H9 (cell line): ENCODE data around the gene NFU1. TPM values are rescaled to one million over a fixed set of nuclear protein-coding genes. Genes with fewer than 3 reads are reported as not detected.

Source experiments
- DNase-seq: peaks from one replicate; pipeline ENCODE4 v3.0.0-alpha.2; 2017
- H2AFZ ChIP-seq: one replicate; pipeline ENCODE4 v1.6.1; 2013; ENCODE audit warnings: mild to moderate bottlenecking, low read length, control low read depth, moderate library complexity
- H2AK5ac ChIP-seq: 2 replicates; pipeline ENCODE4 v1.6.1; 2013; ENCODE audit warnings: low read length, control low read depth, mixed read lengths; ENCODE audit not compliant: insufficient read length
- H2BK120ac ChIP-seq: one replicate; pipeline ENCODE4 v1.6.1; 2013; ENCODE audit warnings: low read depth, mild to moderate bottlenecking, low read length, control low read depth, inconsistent platforms; ENCODE audit not compliant: poor library complexity, severe bottlenecking
- H2BK12ac ChIP-seq: 2 replicates; pipeline ENCODE4 v1.6.1; 2013; ENCODE audit warnings: low read length, control low read depth, mixed read lengths, low read depth; ENCODE audit not compliant: insufficient read length
- H2BK15ac ChIP-seq: 2 replicates; pipeline ENCODE4 v1.6.1; 2013; ENCODE audit warnings: low read depth, low read length, control low read depth
- H2BK20ac ChIP-seq: one replicate; pipeline ENCODE4 v1.6.1; 2013; ENCODE audit warnings: low read depth, mild to moderate bottlenecking, low read length, control low read depth, inconsistent platforms; ENCODE audit not compliant: poor library complexity, severe bottlenecking
- H2BK5ac ChIP-seq: 2 replicates; pipeline ENCODE4 v1.6.1; 2013; ENCODE audit warnings: low read length, control low read depth, mixed read lengths; ENCODE audit not compliant: insufficient read length
- H3K14ac ChIP-seq: 2 replicates; pipeline ENCODE4 v1.6.1; 2013; ENCODE audit warnings: low read length, control low read depth; ENCODE audit not compliant: insufficient read depth
- H3K18ac ChIP-seq: 2 replicates; pipeline ENCODE4 v1.6.1; 2013; ENCODE audit warnings: low read depth, mild to moderate bottlenecking, mixed read lengths, low read length, control low read depth; ENCODE audit not compliant: insufficient read length
- H3K23ac ChIP-seq: 2 replicates; pipeline ENCODE4 v1.6.1; 2013; ENCODE audit warnings: low read length, control low read depth, mixed read lengths, low read depth; ENCODE audit not compliant: insufficient read length
- H3K23me2 ChIP-seq: 2 replicates; pipeline ENCODE4 v1.6.1; 2013; ENCODE audit warnings: low read depth, mild to moderate bottlenecking, mixed read lengths, low read length, control low read depth; ENCODE audit not compliant: insufficient read length, poor library complexity, severe bottlenecking
- H3K27ac ChIP-seq: 2 replicates; pipeline ENCODE4 v1.5.1; 2013; ENCODE audit warnings: low read length, control low read depth, mixed read lengths, low read depth; ENCODE audit not compliant: insufficient read length
- H3K27me3 ChIP-seq: 2 replicates; pipeline ENCODE4 v1.6.1; 2013; ENCODE audit warnings: low read length, control low read depth, inconsistent platforms; ENCODE audit not compliant: insufficient read depth
- H3K4ac ChIP-seq: 2 replicates; pipeline ENCODE4 v1.6.1; 2013; ENCODE audit warnings: low read depth, mild to moderate bottlenecking, control low read depth, inconsistent platforms, low read length, moderate library complexity
- H3K4me1 ChIP-seq: 2 replicates; pipeline ENCODE4 v1.6.1; 2013; ENCODE audit warnings: low read length, control low read depth, inconsistent platforms; ENCODE audit not compliant: insufficient read depth
- H3K4me2 ChIP-seq: 2 replicates; pipeline ENCODE4 v1.6.1; 2013; ENCODE audit warnings: low read length, control low read depth, mixed read lengths; ENCODE audit not compliant: insufficient read length, insufficient read depth
- H3K56ac ChIP-seq: 2 replicates; pipeline ENCODE4 v1.6.1; 2013; ENCODE audit warnings: low read depth, mild to moderate bottlenecking, mixed read lengths, low read length, control low read depth; ENCODE audit not compliant: insufficient read length
- H3K79me1 ChIP-seq: 2 replicates; pipeline ENCODE4 v1.6.1; 2013; ENCODE audit warnings: low read depth, mild to moderate bottlenecking, moderate library complexity, low read length, control low read depth, inconsistent platforms; ENCODE audit not compliant: insufficient read depth, poor library complexity, severe bottlenecking
- H3K79me2 ChIP-seq: 2 replicates; pipeline ENCODE4 v1.6.1; 2013; ENCODE audit warnings: low read length, control low read depth, inconsistent platforms; ENCODE audit not compliant: insufficient read depth
- H3K9ac ChIP-seq: 2 replicates; pipeline ENCODE4 v1.6.1; 2013; ENCODE audit warnings: low read length, control low read depth, mixed read lengths; ENCODE audit not compliant: insufficient read length; ENCODE audit errors: extremely low read depth
- H3K9me3 ChIP-seq: one replicate; pipeline ENCODE4 v1.6.1; 2013; ENCODE audit warnings: low read depth, low read length, inconsistent platforms; ENCODE audit not compliant: control insufficient read depth
- H3T11ph ChIP-seq: one replicate; pipeline ENCODE4 v1.6.1; 2013; ENCODE audit warnings: mild to moderate bottlenecking, low read length, control low read depth, inconsistent platforms
- H4K20me1 ChIP-seq: one replicate; pipeline ENCODE4 v1.6.1; 2013; ENCODE audit not compliant: control insufficient read depth, insufficient read length, insufficient read depth
- H4K5ac ChIP-seq: 2 replicates; pipeline ENCODE4 v1.6.1; 2013; ENCODE audit warnings: low read depth, mild to moderate bottlenecking, mixed read lengths, low read length, control low read depth; ENCODE audit not compliant: insufficient read length
- H4K8ac ChIP-seq: replicated peaks from 2 replicates; pipeline ENCODE4 v1.6.1; 2013; ENCODE audit warnings: low read length, control low read depth, mixed read lengths, low read depth; ENCODE audit not compliant: insufficient read length
- H4K91ac ChIP-seq: 2 replicates; pipeline ENCODE4 v1.6.1; 2013; ENCODE audit warnings: low read depth, mild to moderate bottlenecking, moderate library complexity, mixed read lengths, low read length, control low read depth; ENCODE audit not compliant: insufficient read length
- H3K27ac Mint-ChIP-seq, 3 experiments: 2 replicates in 2 of 3; 3 replicates in 1 of 3; pipeline ENCODE4 v1.8.0; 2020 to 2021; ENCODE audit warnings: mixed read lengths in 3 of 3, mild to moderate bottlenecking in 1 of 3, moderate library complexity in 1 of 3
- H3K27me3 Mint-ChIP-seq: 2 replicates; pipeline ENCODE4 v1.8.0; 2021; ENCODE audit warnings: low read depth, mild to moderate bottlenecking, moderate library complexity, mixed read lengths
- H3K36me3 Mint-ChIP-seq, 3 experiments: 2 replicates in 2 of 3; 3 replicates in 1 of 3; pipeline ENCODE4 v1.8.0; 2020 to 2021; ENCODE audit warnings: low read depth in 3 of 3, mixed read lengths in 3 of 3; ENCODE audit not compliant: insufficient read depth in 1 of 3
- H3K4me1 Mint-ChIP-seq, 2 experiments: 2 replicates each; pipeline ENCODE4 v1.8.0; 2020; ENCODE audit warnings: mixed read lengths in 2 of 2
- H3K4me3 Mint-ChIP-seq, 2 experiments: 2 replicates in 1 of 2; 3 replicates in 1 of 2; pipeline ENCODE4 v1.8.0; 2020 to 2021; ENCODE audit warnings: mild to moderate bottlenecking in 2 of 2, mixed read lengths in 2 of 2, moderate library complexity in 1 of 2
- H3K9me3 Mint-ChIP-seq, 2 experiments: 2 replicates in 1 of 2; 3 replicates in 1 of 2; pipeline ENCODE4 v1.8.0; 2020; ENCODE audit warnings: mild to moderate bottlenecking in 2 of 2, mixed read lengths in 2 of 2, moderate library complexity in 1 of 2
- CTCF ChIP-seq: fragments of 200-600 bp; sonication (generic); conservative IDR thresholded peaks from 3 replicates; pipeline ENCODE4 v1.8.0; 2021; ENCODE audit warnings: antibody characterized with exemption, mild to moderate bottlenecking
- WGBS: extraction: QIAGEN DNeasy Blood & Tissue Kit; methylation state at CpG from one replicate; pipeline ENCODE4 v1.1.7; 2013; ENCODE audit warnings: missing lambda C conversion rate, low lambda C conversion rate, mixed read lengths; ENCODE audit not compliant: insufficient read length; ENCODE audit errors: extremely low coverage; 5-methylcytosine and 5-hydroxymethylcytosine counted together
- total RNA-seq: library from RNA; stranded (reverse); gene quantifications from 2 replicates; pipeline ENCODE4 v1.2.1, GENCODE V29; 2021

NFU1 gene
- total RNA-seq, 1 experiment from 2014 or later: 61.4 TPM

GRCh38 chr2:69465513-69466456 lies 28.6 kb upstream of the NFU1 start:
- no peak overlapping the region for H2BK15ac ChIP-seq
- no peak overlapping the region for H3K27ac ChIP-seq
- no peak overlapping the region for H3K56ac ChIP-seq
- no peak overlapping the region for H2AFZ ChIP-seq
- no peaks in the 10 kb centered on the region for H3K9me3 ChIP-seq
- WGBS: no CpG with 5 or more reads among the region's 14 CpGs
- TF ChIP-seq CTCF: no peak
- Mint-ChIP-seq H3K27me3 (no peaks in the 10 kb centered on the region), H3K9me3 (no peaks in the 10 kb centered on the region), H3K36me3 (peaks cover 2 to 17% (median 4%) of the 10 kb centered on the region in 3 experiments; a peak in 4 of 7 replicates), H3K4me3 (no peak overlapping the region), H3K27ac (no peak overlapping the region; a peak in 3 of 7 replicates), H3K4me1 (peaks cover 10 to 14% of the 10 kb centered on the region in 2 experiments)
- H4K5ac ChIP-seq: no peak overlapping the region
- H2BK20ac ChIP-seq: no peak overlapping the region
- H3K79me1 ChIP-seq: no peaks in the 10 kb centered on the region
- DNase-seq: no peak
- H2AK5ac ChIP-seq: no peak overlapping the region
- no peak overlapping the region for H3K9ac ChIP-seq
- H3K23ac ChIP-seq: no peak overlapping the region
- H3K4me1 ChIP-seq: no peaks in the 10 kb centered on the region
- H3T11ph ChIP-seq: no peak overlapping the region
- no peak overlapping the region for H3K18ac ChIP-seq
- H4K20me1 ChIP-seq: no peaks in the 10 kb centered on the region
- no peaks in the 10 kb centered on the region for H3K79me2 ChIP-seq
- no peak overlapping the region for H2BK12ac ChIP-seq
- H3K4ac ChIP-seq: no peak overlapping the region
- no peak overlapping the region for H2BK5ac ChIP-seq
- H4K91ac ChIP-seq: no peak overlapping the region
- no peak overlapping the region for H4K8ac ChIP-seq
- H3K14ac ChIP-seq: no peak overlapping the region; the same call in 1 of the 2 replicates
- no peak overlapping the region for H2BK120ac ChIP-seq
- H3K4me2 ChIP-seq: no peak overlapping the region
- H3K27me3 ChIP-seq: no peaks in the 10 kb centered on the region
- no peaks in the 10 kb centered on the region for H3K23me2 ChIP-seq
